NCI-H146 (cell line): ENCODE measurements around the gene ATP8B1.

ENCODE experiments used
- DNase-seq: peaks from one replicate; lab custom pipeline; 2025; lab: John Stamatoyannopoulos, UW

Gene ATP8B1

DNA sequence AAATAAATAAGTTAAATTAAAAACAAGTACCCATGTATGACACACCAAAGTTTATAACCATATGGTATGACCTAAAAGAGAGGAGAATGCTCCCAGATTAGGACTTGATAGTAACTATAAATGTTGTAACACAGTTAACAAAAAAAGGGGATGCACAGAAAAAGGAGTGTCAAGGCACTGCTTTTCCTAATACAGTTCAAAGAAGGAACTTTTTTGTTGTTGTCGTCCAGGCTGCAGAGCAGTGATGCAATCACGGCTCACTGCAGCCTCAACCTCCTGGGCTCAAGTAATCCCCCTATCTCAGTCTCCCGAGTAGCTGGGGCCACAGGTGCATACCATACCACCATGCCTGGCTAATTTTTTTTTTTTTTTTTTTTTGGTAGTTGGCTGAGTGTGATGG lies 184.2 kb downstream of the ATP8B1 start:
- DNase-seq = no peak

DNA sequence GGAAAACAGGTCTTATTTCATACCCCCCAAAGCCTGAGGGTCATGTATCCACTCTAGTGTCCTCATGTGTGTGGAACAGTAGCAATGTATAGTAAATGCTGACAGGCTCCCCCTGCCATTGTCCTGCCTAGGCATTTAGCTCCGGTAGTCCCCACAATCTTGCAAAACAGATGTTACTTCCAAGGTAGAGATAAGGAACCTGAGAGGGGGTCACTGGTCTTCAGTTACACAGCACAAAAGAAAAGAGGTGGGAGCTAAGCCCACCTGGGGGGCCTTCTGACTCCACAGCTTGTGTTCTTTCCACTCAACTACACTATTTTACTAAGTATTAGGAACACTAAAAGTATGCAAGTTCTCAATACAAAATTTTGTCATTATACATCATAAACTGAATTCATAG lies 199.2 kb downstream of the ATP8B1 start:
- DNase-seq = no peak
